Measurements from ENCODE around the gene DAB1. TPM values are rescaled to one million over a fixed set of nuclear protein-coding genes. Genes with fewer than 3 reads are reported as not detected.

Gene DAB1
- total RNA-seq, 1 donor from 2014 or later = 14.6 TPM

DNA sequence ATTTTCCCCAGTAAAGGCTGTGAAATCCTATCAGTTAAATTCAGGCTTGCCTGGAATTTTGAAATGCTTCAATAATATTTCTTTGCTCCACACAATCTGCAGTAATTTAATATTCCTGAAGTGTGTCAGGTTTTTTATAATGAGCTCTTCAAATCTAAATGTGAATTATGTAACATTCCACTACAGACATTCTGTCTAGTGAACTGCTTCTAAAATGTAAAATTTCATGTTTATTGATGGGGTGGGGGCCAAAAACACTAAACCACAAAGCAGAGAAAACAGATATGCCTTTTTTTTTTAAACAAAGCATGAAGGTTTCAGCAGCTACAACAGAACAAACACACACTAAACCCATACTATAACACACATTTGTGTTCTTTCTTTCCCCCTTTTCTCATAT lies 129.7 kb downstream of the DAB1 start:
- TF ChIP-seq EZH2phosphoT487 (IDR thresholded peaks at IDR 0.05) (no peak), EZH2 (IDR thresholded peaks at IDR 0.05) (no peak)
- TF ChIP-seq, protein P1, sequence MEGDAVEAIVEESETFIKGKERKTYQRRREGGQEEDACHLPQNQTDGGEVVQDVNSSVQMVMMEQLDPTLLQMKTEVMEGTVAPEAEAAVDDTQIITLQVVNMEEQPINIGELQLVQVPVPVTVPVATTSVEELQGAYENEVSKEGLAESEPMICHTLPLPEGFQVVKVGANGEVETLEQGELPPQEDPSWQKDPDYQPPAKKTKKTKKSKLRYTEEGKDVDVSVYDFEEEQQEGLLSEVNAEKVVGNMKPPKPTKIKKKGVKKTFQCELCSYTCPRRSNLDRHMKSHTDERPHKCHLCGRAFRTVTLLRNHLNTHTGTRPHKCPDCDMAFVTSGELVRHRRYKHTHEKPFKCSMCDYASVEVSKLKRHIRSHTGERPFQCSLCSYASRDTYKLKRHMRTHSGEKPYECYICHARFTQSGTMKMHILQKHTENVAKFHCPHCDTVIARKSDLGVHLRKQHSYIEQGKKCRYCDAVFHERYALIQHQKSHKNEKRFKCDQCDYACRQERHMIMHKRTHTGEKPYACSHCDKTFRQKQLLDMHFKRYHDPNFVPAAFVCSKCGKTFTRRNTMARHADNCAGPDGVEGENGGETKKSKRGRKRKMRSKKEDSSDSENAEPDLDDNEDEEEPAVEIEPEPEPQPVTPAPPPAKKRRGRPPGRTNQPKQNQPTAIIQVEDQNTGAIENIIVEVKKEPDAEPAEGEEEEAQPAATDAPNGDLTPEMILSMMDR (IDR thresholded peaks at IDR 0.05) = no peak
- no peaks in the 10 kb centered on the region for H3K36me3 Mint-ChIP-seq
- no peaks in the 10 kb centered on the region for H3K36me3 ChIP-seq
- no peaks in the 10 kb centered on the region for H3K4me1 ChIP-seq
- no peaks in the 10 kb centered on the region for H3K9me3 ChIP-seq (ENCODE audit: low read depth)
- no peak overlapping the region for H2AFZ ChIP-seq (replicated peaks)
- H3K27ac Mint-ChIP-seq = no peak overlapping the region
- no peaks in the 10 kb centered on the region for H3K27me3 ChIP-seq
- H3F3A ChIP-seq (ENCODE audit: low read depth) = no peaks in the 10 kb centered on the region
- H3K79me2 ChIP-seq (ENCODE audit: low read depth) = no peaks in the 10 kb centered on the region
- H3K9me3 Mint-ChIP-seq = no peaks in the 10 kb centered on the region
- H4K20me1 ChIP-seq (ENCODE audit: low read depth) = no peaks in the 10 kb centered on the region
- no peaks in the 10 kb centered on the region for H3K27me3 Mint-ChIP-seq (ENCODE audit: insufficient read depth, low read depth)
- no peak overlapping the region for H3K9ac ChIP-seq
- peaks cover 5% of the 10 kb centered on the region for H3K4me1 Mint-ChIP-seq
- DNase-seq (ENCODE audit: low spot score) = no peak
- H3K27ac ChIP-seq = no peak overlapping the region
- no peak overlapping the region for H3K4me2 ChIP-seq
- H3K4me3 Mint-ChIP-seq = no peak overlapping the region
- H3K4me3 ChIP-seq = no peak overlapping the region

DNA sequence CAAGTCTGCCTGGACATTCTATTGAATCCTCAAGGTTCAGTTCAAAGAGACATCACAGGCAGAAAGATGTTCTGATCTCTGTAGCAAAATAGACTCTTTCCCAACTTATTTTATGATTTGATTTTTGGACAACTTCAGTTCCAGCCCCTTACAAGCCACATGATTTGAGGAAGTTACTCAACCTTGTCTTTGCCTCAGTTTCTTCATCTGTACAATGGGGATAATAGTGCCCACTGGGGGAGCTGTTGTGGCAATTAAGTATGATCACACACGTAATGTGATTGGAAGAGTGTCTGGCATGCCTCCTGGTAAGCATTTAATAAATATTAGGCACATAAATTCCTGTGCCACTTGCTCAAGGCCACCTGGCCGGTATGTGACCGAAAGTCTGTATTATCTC lies 130.6 kb downstream of the DAB1 start:
- H3K9me3 ChIP-seq (ENCODE audit: low read depth) = no peaks in the 10 kb centered on the region
- no peak overlapping the region for H3K9ac ChIP-seq
- no peaks in the 10 kb centered on the region for H3K27me3 ChIP-seq
- no peak overlapping the region for H3K4me2 ChIP-seq
- Mint-ChIP-seq H3K9me3 (no peaks in the 10 kb centered on the region), H3K4me3 (no peak overlapping the region), H3K36me3 (no peaks in the 10 kb centered on the region), H3K4me1 (peaks cover 5% of the 10 kb centered on the region), H3K27ac (no peak overlapping the region), H3K27me3 (ENCODE audit: insufficient read depth, low read depth) (no peaks in the 10 kb centered on the region)
- no peak overlapping the region for H2AFZ ChIP-seq (replicated peaks)
- no peak overlapping the region for H3K4me3 ChIP-seq
- no peaks in the 10 kb centered on the region for H3K79me2 ChIP-seq (ENCODE audit: low read depth)
- H4K20me1 ChIP-seq (ENCODE audit: low read depth) = no peaks in the 10 kb centered on the region
- TF ChIP-seq, protein P1 (IDR thresholded peaks at IDR 0.05) = no peak
- no peak for TF ChIP-seq EZH2 (IDR thresholded peaks at IDR 0.05)
- no peaks in the 10 kb centered on the region for H3K4me1 ChIP-seq
- H3K36me3 ChIP-seq = no peaks in the 10 kb centered on the region
- H3F3A ChIP-seq (ENCODE audit: low read depth) = no peaks in the 10 kb centered on the region
- no peak for DNase-seq (ENCODE audit: low spot score)
- H3K27ac ChIP-seq = no peak overlapping the region

DNA sequence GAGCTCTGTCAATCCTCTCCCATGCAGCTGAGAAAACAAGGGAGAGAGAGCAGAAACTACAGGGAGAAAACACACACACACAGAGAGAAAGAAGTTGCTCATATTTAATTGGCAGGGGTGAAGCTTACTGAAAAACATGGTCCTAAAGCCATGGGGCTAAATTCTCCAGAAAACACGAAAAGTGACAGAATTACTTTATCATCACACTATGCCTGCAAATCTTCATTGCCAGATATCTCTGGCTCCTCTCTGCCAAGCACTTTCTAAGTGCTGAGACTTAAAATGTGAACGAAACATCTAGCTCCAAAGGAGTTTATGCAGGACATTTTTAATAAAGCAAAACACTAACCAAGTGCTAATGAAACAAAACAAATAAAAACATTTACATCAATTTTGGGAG lies 134.1 kb downstream of the DAB1 start:
- no peaks in the 10 kb centered on the region for H3K9me3 ChIP-seq (ENCODE audit: low read depth)
- no peaks in the 10 kb centered on the region for H3K27me3 ChIP-seq
- H2AFZ ChIP-seq (replicated peaks) = no peak overlapping the region
- no peaks in the 10 kb centered on the region for H3K36me3 ChIP-seq
- Mint-ChIP-seq H3K4me3 (no peak overlapping the region), H3K9me3 (no peaks in the 10 kb centered on the region), H3K27me3 (ENCODE audit: insufficient read depth, low read depth) (no peaks in the 10 kb centered on the region), H3K4me1 (peaks cover 5% of the 10 kb centered on the region), H3K36me3 (no peaks in the 10 kb centered on the region), H3K27ac (no peak overlapping the region)
- no peaks in the 10 kb centered on the region for H3F3A ChIP-seq (ENCODE audit: low read depth)
- no peak overlapping the region for H3K4me3 ChIP-seq
- no peaks in the 10 kb centered on the region for H3K4me1 ChIP-seq
- H3K4me2 ChIP-seq = no peak overlapping the region
- TF ChIP-seq, protein P1 (IDR thresholded peaks at IDR 0.05) = no peak
- TF ChIP-seq EZH2 (IDR thresholded peaks at IDR 0.05) = no peak
- no peak for TF ChIP-seq EZH2phosphoT487 (IDR thresholded peaks at IDR 0.05)
- H3K27ac ChIP-seq = no peak overlapping the region
- no peaks in the 10 kb centered on the region for H4K20me1 ChIP-seq (ENCODE audit: low read depth)
- no peak for DNase-seq (ENCODE audit: low spot score)
- H3K79me2 ChIP-seq (ENCODE audit: low read depth) = no peaks in the 10 kb centered on the region
- H3K9ac ChIP-seq = no peak overlapping the region

DNA sequence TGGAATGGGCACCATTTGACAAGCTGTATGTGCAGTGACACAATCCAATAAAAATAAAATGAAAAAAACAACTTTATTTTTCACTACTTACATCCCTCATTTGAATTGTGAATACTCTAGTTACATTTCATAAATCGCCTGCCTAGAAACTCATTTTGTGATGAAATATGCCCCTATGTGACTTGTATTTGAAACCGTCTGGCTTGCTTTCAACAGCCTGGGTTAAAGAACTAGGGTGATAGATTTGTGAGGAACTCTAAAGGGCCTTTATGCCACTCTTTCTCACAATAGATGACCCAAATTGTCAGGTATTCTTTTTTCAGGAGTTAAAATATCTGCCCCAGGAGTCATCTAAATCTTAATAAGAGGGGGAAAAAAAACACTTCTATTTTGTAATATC lies 137.9 kb downstream of the DAB1 start:
- Histone ChIP-seq H3K9ac (no peak overlapping the region), H3K27me3 (no peaks in the 10 kb centered on the region), H3K27ac (no peak overlapping the region), H3K79me2 (ENCODE audit: low read depth) (no peaks in the 10 kb centered on the region), H2AFZ (replicated peaks) (no peak overlapping the region), H3K9me3 (ENCODE audit: low read depth) (no peaks in the 10 kb centered on the region), H3K4me3 (no peak overlapping the region), H3K4me1 (no peaks in the 10 kb centered on the region), H3K4me2 (no peak overlapping the region), H3F3A (ENCODE audit: low read depth) (no peaks in the 10 kb centered on the region), H4K20me1 (ENCODE audit: low read depth) (no peaks in the 10 kb centered on the region), H3K36me3 (no peaks in the 10 kb centered on the region)
- Mint-ChIP-seq H3K27ac (no peak overlapping the region), H3K4me1 (peaks cover 12% of the 10 kb centered on the region), H3K9me3 (no peaks in the 10 kb centered on the region), H3K4me3 (no peak overlapping the region), H3K27me3 (ENCODE audit: insufficient read depth, low read depth) (peaks cover 3% of the 10 kb centered on the region), H3K36me3 (no peaks in the 10 kb centered on the region)
- TF ChIP-seq EZH2phosphoT487 (IDR thresholded peaks at IDR 0.05) (no peak), EZH2 (IDR thresholded peaks at IDR 0.05) (no peak)
- TF ChIP-seq, protein P1 (IDR thresholded peaks at IDR 0.05) = no peak
- DNase-seq (ENCODE audit: low spot score) = no peak

Measured in neural progenitor cell (in vitro differentiated cells).